ENCODE data around the gene WDR37. TPM values are rescaled to one million over a fixed set of nuclear protein-coding genes. Genes with fewer than 3 reads are reported as not detected.
"Not testable (repeated sequence)": the region's sequence is repeated elsewhere in the genome, so short reads cannot be mapped to it uniquely, and the experiment has no call there.

WDR37 gene
- total RNA-seq (2014; rRNA removed; shearing (Covaris generic); ENCODE audit: low replicate concordance), result 13.3 and 15.2 TPM in 2 replicates

- Histone ChIP-seq H3K9me3 (ENCODE audit: low read length) (no peaks in the 10 kb centered on the region), H3K36me3 (ENCODE audit: insufficient read depth, low read length) (peaks cover 27% of the 10 kb centered on the region), H3K27me3 (ENCODE audit: low read length) (no peaks in the 10 kb centered on the region), H3K9ac (ENCODE audit: low read length) (peak within 1 kb of the TSS; percentile 96), H3K4me1 (ENCODE audit: low read length) (peaks cover 42% of the 10 kb centered on the region), H3K4me2 (ENCODE audit: low read depth, low read length, poor library complexity, severe bottlenecking) (peak within 1 kb of the TSS; percentile 92), H3K4me3 (ENCODE audit: low read length) (peak within 1 kb of the TSS; percentile 92), H3K79me2 (ENCODE audit: low read length) (peaks cover 96% of the 10 kb centered on the region), H4K20me1 (ENCODE audit: insufficient read depth, low read depth, low read length) (peaks cover 18% of the 10 kb centered on the region), H3K27ac (ENCODE audit: low read length) (peak within 1 kb of the TSS; percentile 83), H2AFZ (ENCODE audit: low read length) (peak within 1 kb of the TSS; percentile 15; the same call in 1 of the 2 replicates), H3K9me2 (replicated peaks; ENCODE audit: insufficient read depth, low read length) (no peaks in the 10 kb centered on the region)
- peak; percentile 93 for DNase-seq
Measured at GRCh38 chr10:1056326-1057105, at the start of gene WDR37. WDR37 (plus strand) TSS chr10:1056385; CDS start chr10:1072156, 15,771 bp downstream.

GRCh38 chr10:1006573-1006972 lies 49.6 kb upstream of the WDR37 start:
- H2AFZ ChIP-seq (ENCODE audit: low read length), result no peak overlapping the region
- H3K27me3 ChIP-seq (ENCODE audit: low read length), result no peaks in the 10 kb centered on the region
- no peak for DNase-seq
- peaks cover 34% of the 10 kb centered on the region for H4K20me1 ChIP-seq (ENCODE audit: insufficient read depth, low read depth, low read length)
- H3K9me3 ChIP-seq (ENCODE audit: low read length), result no peaks in the 10 kb centered on the region
- peaks cover 48% of the 10 kb centered on the region for H3K79me2 ChIP-seq (ENCODE audit: low read length)
- H3K27ac ChIP-seq (ENCODE audit: low read length), result no peak overlapping the region
- H3K9ac ChIP-seq (ENCODE audit: low read length), result no peak overlapping the region
- H3K4me3 ChIP-seq (ENCODE audit: low read length), result no peak overlapping the region
- peaks cover 75% of the 10 kb centered on the region for H3K36me3 ChIP-seq (ENCODE audit: insufficient read depth, low read length)
- H3K9me2 ChIP-seq (replicated peaks; ENCODE audit: insufficient read depth, low read length), result no peaks in the 10 kb centered on the region
- no peak overlapping the region for H3K4me2 ChIP-seq (ENCODE audit: low read depth, low read length, poor library complexity, severe bottlenecking)
- H3K4me1 ChIP-seq (ENCODE audit: low read length), result no peaks in the 10 kb centered on the region

GRCh38 chr10:1007583-1007982 lies 48.6 kb upstream of the WDR37 start:
- no peak overlapping the region for H3K4me2 ChIP-seq (ENCODE audit: low read depth, low read length, poor library complexity, severe bottlenecking)
- no peak for DNase-seq
- peaks cover 27% of the 10 kb centered on the region for H4K20me1 ChIP-seq (ENCODE audit: insufficient read depth, low read depth, low read length)
- H2AFZ ChIP-seq (ENCODE audit: low read length), result no peak overlapping the region
- H3K4me3 ChIP-seq (ENCODE audit: low read length), result no peak overlapping the region
- H3K9ac ChIP-seq (ENCODE audit: low read length), result no peak overlapping the region
- H3K27ac ChIP-seq (ENCODE audit: low read length), result no peak overlapping the region
- H3K9me2 ChIP-seq (replicated peaks; ENCODE audit: insufficient read depth, low read length), result no peaks in the 10 kb centered on the region
- H3K4me1 ChIP-seq (ENCODE audit: low read length), result no peaks in the 10 kb centered on the region
- no peaks in the 10 kb centered on the region for H3K9me3 ChIP-seq (ENCODE audit: low read length)
- H3K27me3 ChIP-seq (ENCODE audit: low read length), result no peaks in the 10 kb centered on the region
- peaks cover 74% of the 10 kb centered on the region for H3K36me3 ChIP-seq (ENCODE audit: insufficient read depth, low read length)
- H3K79me2 ChIP-seq (ENCODE audit: low read length), result peaks cover 38% of the 10 kb centered on the region

GRCh38 chr10:1009071-1009494 lies 47.1 kb upstream of the WDR37 start:
- Histone ChIP-seq H3K4me1 (ENCODE audit: low read length) (no peaks in the 10 kb centered on the region), H3K4me2 (ENCODE audit: low read depth, low read length, poor library complexity, severe bottlenecking) (no peak overlapping the region), H3K27me3 (ENCODE audit: low read length) (no peaks in the 10 kb centered on the region), H3K79me2 (ENCODE audit: low read length) (peaks cover 25% of the 10 kb centered on the region), H2AFZ (ENCODE audit: low read length) (no peak overlapping the region), H3K27ac (ENCODE audit: low read length) (no peak overlapping the region), H3K4me3 (ENCODE audit: low read length) (no peak overlapping the region), H3K9ac (ENCODE audit: low read length) (no peak overlapping the region), H4K20me1 (ENCODE audit: insufficient read depth, low read depth, low read length) (peaks cover 13% of the 10 kb centered on the region), H3K9me2 (replicated peaks; ENCODE audit: insufficient read depth, low read length) (no peaks in the 10 kb centered on the region), H3K9me3 (ENCODE audit: low read length) (no peaks in the 10 kb centered on the region), H3K36me3 (ENCODE audit: insufficient read depth, low read length) (peaks cover 63% of the 10 kb centered on the region)
- DNase-seq, result no peak

- not testable (repeated sequence) for H3K4me3 ChIP-seq (ENCODE audit: low read length); H3K27ac ChIP-seq (ENCODE audit: low read length); DNase-seq; H3K9me3 ChIP-seq (ENCODE audit: low read length); H3K9ac ChIP-seq (ENCODE audit: low read length); H2AFZ ChIP-seq (ENCODE audit: low read length); H3K4me2 ChIP-seq (ENCODE audit: low read depth, low read length, poor library complexity, severe bottlenecking); H3K4me1 ChIP-seq (ENCODE audit: low read length); H3K27me3 ChIP-seq (ENCODE audit: low read length); H3K9me2 ChIP-seq (replicated peaks; ENCODE audit: insufficient read depth, low read length)
- Histone ChIP-seq H4K20me1 (ENCODE audit: insufficient read depth, low read depth, low read length) (0 out of 2 replicates have a peak, but pooled peaks cover 10% of the 10 kb centered on the region), H3K79me2 (ENCODE audit: low read length) (peaks cover 19% of the 10 kb centered on the region), H3K36me3 (ENCODE audit: insufficient read depth, low read length) (peaks cover 60% of the 10 kb centered on the region)
Measured at GRCh38 chr10:1009947-1010346, 46.2 kb upstream of the WDR37 start.

- Histone ChIP-seq H3K9me3 (ENCODE audit: low read length) (no peaks in the 10 kb centered on the region), H2AFZ (ENCODE audit: low read length) (no peak overlapping the region), H3K4me2 (ENCODE audit: low read depth, low read length, poor library complexity, severe bottlenecking) (no peak overlapping the region), H3K79me2 (ENCODE audit: low read length) (peaks cover 14% of the 10 kb centered on the region), H3K9ac (ENCODE audit: low read length) (no peak overlapping the region), H3K27me3 (ENCODE audit: low read length) (no peaks in the 10 kb centered on the region), H3K27ac (ENCODE audit: low read length) (no peak overlapping the region), H4K20me1 (ENCODE audit: insufficient read depth, low read depth, low read length) (0 out of 2 replicates have a peak, but pooled peaks cover 11% of the 10 kb centered on the region), H3K9me2 (replicated peaks; ENCODE audit: insufficient read depth, low read length) (no peaks in the 10 kb centered on the region), H3K36me3 (ENCODE audit: insufficient read depth, low read length) (peaks cover 57% of the 10 kb centered on the region), H3K4me3 (ENCODE audit: low read length) (no peak overlapping the region), H3K4me1 (ENCODE audit: low read length) (no peaks in the 10 kb centered on the region)
- no peak for DNase-seq
Measured at GRCh38 chr10:1010703-1011102, 45.5 kb upstream of the WDR37 start.

GRCh38 chr10:1011696-1012095 lies 44.5 kb upstream of the WDR37 start:
- peaks cover 57% of the 10 kb centered on the region for H3K36me3 ChIP-seq (ENCODE audit: insufficient read depth, low read length)

GRCh38 chr10:1015688-1016087 lies 40.5 kb upstream of the WDR37 start:
- no peaks in the 10 kb centered on the region for H3K9me3 ChIP-seq (ENCODE audit: low read length)
- H4K20me1 ChIP-seq (ENCODE audit: insufficient read depth, low read depth, low read length), result 0 out of 2 replicates have a peak, but pooled peaks cover 7% of the 10 kb centered on the region
- H3K9ac ChIP-seq (ENCODE audit: low read length), result no peak overlapping the region
- H3K79me2 ChIP-seq (ENCODE audit: low read length), result peaks cover 2% of the 10 kb centered on the region; the same call in 1 of the 2 replicates
- H3K9me2 ChIP-seq (replicated peaks; ENCODE audit: insufficient read depth, low read length), result no peaks in the 10 kb centered on the region
- peaks cover 59% of the 10 kb centered on the region for H3K36me3 ChIP-seq (ENCODE audit: insufficient read depth, low read length)
- H3K4me2 ChIP-seq (ENCODE audit: low read depth, low read length, poor library complexity, severe bottlenecking), result no peak overlapping the region
- H3K27ac ChIP-seq (ENCODE audit: low read length), result no peak overlapping the region
- H2AFZ ChIP-seq (ENCODE audit: low read length), result no peak overlapping the region
- H3K4me3 ChIP-seq (ENCODE audit: low read length), result no peak overlapping the region
- no peak for DNase-seq
- no peaks in the 10 kb centered on the region for H3K27me3 ChIP-seq (ENCODE audit: low read length)
- H3K4me1 ChIP-seq (ENCODE audit: low read length), result no peaks in the 10 kb centered on the region

More at GRCh38 chr10:1011696-1012095, 44.5 kb upstream of the WDR37 start:
- H3K4me1 ChIP-seq (ENCODE audit: low read length), result no peaks in the 10 kb centered on the region
- no peaks in the 10 kb centered on the region for H3K9me3 ChIP-seq (ENCODE audit: low read length)
- H3K27ac ChIP-seq (ENCODE audit: low read length), result no peak overlapping the region
- H3K9ac ChIP-seq (ENCODE audit: low read length), result no peak overlapping the region
- no peak for DNase-seq
- 0 out of 2 replicates have a peak, but pooled peaks cover 7% of the 10 kb centered on the region for H4K20me1 ChIP-seq (ENCODE audit: insufficient read depth, low read depth, low read length)
- no peak overlapping the region for H3K4me2 ChIP-seq (ENCODE audit: low read depth, low read length, poor library complexity, severe bottlenecking)
- H3K4me3 ChIP-seq (ENCODE audit: low read length), result no peak overlapping the region
- no peaks in the 10 kb centered on the region for H3K27me3 ChIP-seq (ENCODE audit: low read length)
- peaks cover 9% of the 10 kb centered on the region for H3K79me2 ChIP-seq (ENCODE audit: low read length)
- H2AFZ ChIP-seq (ENCODE audit: low read length), result no peak overlapping the region
- no peaks in the 10 kb centered on the region for H3K9me2 ChIP-seq (replicated peaks; ENCODE audit: insufficient read depth, low read length)
